ENCODE data around the gene DACH1.
"Not testable (repeated sequence)": the region's sequence is repeated elsewhere in the genome, so short reads cannot be mapped to it uniquely, and the experiment has no call there.

GRCh38 chr13:71778998-71779397 is 88.0 kb downstream of the DACH1 start:
- not testable (repeated sequence) for TF ChIP-seq CTCF (conservative IDR thresholded peaks at IDR 0.05; ENCODE audit: low read depth, low read length); EZH2 (IDR thresholded peaks at IDR 0.05; ENCODE audit: low read length, unreplicated experiment); EZH2phosphoT487 (IDR thresholded peaks at IDR 0.05; ENCODE audit: borderline replicate concordance, low read length)

Data from PC-3 (cell line).